Stimulated activated CD8-positive, alpha-beta memory T cell treated with anti-CD3 and anti-CD28 coated beads, Interleukin-12 subunit alpha, Interleukin-12 subunit beta, amount 100 ng/mL, for 4 hours (primary cell): ENCODE data around the gene IGSF23.
"Not testable (repeated sequence)": the region's sequence is repeated elsewhere in the genome, so short reads cannot be mapped to it uniquely, and the experiment has no call there.

Experiments
- DNase-seq: peaks from one replicate; pipeline ENCODE4 v3.0.0-alpha.2; 2020; ENCODE audit warnings: low read depth

The IGSF23 gene

DNA sequence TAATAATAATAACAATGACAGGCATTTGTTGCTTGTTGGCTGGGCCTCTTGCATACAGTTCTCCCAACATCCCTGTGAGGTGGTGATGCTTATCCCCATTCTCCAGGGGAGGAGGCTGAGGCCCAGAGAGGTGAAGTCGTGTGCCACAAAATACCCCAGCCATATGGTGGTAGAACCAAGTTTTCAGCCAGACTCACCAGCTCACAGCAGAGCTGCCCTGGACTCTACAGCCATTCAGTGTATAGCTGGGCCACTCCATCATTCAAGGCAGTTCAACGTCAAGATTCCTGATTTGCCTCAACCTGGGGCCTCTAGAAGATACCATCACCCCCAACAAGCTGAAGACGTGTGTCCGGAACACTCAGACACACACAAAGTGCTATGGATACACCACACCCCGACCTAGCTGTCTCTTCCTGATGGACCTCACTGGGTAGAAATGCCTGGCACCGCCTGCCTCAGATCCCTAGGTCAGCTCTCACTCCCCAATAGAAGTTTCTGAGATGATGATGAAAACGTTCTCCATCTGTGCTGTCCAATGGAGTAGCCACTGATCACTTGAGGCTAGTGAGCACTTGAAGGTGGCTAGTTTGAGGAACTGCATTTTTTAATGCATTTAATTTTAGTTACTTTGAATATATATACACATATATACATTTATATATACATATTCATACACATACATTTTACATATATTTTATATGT is 53.6 kb downstream of the IGSF23 start:
- no peak for DNase-seq

- no peak for DNase-seq
Observed at GRCh38 chr19:44668985-44669764, 55.8 kb downstream of the IGSF23 start.

DNA sequence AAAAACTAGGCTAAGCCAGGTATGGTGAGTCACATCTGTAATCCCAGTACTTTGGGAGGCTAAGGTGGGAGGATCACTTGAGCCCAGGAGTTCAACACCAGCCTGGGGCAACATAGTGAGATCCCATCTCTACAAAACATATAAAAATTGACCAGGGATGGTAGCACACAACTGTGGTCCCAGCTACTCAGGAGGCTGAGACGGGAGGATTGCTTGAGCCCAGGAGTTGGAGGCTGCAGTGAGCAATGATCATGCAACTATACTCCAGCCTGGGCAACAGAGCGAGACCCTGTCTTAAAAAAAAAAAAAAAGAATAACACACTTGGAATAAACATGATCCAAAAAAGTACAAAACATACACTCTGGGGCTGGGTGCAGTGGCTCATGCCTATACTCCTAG is 56.7 kb downstream of the IGSF23 start:
- not testable (repeated sequence) for DNase-seq

DNA sequence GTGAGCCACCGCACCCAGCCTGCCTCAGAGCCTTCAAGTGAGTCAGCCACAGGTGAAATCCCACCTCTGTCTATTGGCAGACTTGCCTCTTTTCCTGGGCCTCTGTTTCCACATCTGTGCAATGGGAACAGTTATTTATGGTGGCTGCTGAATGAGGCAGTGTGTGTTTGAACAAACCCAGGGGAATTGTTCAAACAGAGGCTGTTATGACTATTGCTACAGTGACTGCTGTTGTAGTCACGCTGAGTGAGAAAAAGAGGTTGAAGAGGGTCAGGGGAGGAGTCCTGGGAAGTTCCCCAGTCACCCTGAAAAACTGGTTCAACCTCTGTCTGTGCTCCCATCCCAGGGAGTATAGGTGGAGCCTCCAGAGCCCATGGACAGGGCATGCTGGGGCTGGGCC is 58.0 kb downstream of the IGSF23 start, which contains the start of gene CEACAM19:
CEACAM19 (plus strand) TSS at position 83 of the 400 bp plus-strand sequence. CDS start 450 bp downstream, outside the sequence.
- no peak for DNase-seq

GRCh38 chr19:44672226-44672625 is 58.9 kb downstream of the IGSF23 start:
- DNase-seq: no peak

DNA sequence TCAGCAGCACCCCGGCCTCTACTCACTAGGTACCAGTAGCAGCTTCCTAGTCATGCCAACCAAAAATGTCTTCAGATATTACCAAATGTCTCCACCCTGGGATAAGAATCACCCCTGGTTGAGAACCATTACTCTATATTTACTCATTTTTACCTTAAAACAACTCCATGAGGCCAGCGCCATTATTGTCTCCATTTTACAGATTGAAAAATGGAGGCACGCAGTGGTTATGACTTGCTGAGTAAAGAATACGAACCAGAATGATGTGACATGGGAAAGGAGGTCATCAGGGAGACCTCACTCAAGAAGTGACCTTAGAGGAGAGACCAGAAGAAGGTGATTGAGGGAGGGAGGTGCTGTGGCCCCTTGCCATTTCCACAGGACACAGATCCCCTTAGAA is 60.1 kb downstream of the IGSF23 start:
- no peak for DNase-seq

- DNase-seq: no peak
Observed at GRCh38 chr19:44675521-44675920, 62.2 kb downstream of the IGSF23 start.

DNA sequence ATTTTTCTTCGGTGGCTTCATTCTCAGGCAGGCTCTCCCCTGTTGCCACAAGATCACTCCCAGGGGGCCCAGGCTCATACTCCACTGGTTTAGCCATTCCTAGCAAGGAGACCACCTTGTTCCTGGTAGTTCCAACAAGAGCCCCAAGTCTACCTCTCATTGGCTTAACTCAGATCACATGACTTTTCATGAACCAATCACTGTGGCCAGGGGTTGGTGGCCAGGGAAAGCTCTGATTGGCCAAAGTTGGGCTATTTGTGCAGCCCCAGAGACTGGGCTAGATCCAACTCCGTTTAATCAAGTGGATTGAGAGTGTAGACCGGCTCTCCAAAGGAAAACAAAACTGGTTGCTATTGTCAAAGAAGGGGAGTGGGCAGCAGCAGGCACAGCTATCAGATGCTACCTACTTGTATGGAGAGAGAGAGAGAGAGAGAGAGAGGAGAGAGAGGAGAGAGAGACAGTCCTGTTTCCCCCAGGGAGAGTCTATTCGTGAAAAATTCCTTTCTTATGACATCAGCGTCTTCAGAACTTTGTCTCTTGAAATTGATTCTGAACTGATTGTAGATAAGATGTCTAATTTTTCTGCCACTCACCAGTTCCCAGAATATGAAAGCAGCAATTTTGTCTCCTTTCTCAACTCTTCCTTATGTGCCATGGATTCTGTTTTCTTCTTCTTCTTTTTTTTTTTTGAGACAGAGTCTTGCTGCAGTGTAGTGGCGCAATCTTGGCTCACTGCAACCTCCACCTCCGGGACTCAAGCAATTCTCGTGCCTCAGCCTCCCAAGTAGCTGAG is 63.9 kb downstream of the IGSF23 start:
- DNase-seq: no peak

GRCh38 chr19:44680536-44680935 is 67.2 kb downstream of the IGSF23 start:
- DNase-seq: no peak

DNA sequence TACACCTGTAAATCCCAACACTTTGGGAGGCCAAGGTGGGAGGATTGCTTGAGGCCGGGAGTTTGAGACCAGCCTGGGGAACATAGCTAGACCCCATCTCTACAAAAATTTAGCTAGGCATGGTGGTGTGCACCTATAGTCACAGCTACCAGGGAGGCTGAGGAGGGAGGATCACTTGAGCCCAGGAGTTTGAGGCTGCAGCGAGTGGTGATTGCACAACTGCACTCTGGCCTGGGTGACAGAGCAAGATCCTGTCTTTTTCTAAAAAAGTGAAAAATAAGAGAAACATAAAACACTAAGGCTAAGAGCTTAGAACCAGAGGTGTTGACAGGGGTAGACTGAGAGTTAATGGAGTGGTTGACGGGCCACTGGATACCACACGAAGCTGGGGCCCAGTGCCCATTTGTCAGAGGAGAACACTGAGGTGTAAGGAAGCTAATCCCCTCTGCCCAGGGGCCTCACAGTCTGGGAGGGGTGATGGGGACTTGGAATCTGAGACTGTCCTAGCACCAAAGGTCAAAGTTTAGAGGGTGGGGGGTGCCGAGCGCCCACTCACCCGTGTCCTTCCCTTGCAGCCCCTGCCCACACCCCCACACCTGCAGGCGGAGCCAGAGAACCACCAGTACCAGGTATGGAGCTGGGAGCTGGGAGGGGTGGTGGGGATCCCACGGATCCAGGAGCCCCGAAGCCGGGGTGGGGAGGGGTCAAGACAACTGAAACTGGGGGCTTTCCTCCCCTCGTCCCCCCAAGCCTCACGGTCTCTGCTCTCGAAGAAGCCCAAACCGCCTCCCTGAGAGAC is 68.8 kb downstream of the IGSF23 start:
- DNase-seq: no peak

DNA sequence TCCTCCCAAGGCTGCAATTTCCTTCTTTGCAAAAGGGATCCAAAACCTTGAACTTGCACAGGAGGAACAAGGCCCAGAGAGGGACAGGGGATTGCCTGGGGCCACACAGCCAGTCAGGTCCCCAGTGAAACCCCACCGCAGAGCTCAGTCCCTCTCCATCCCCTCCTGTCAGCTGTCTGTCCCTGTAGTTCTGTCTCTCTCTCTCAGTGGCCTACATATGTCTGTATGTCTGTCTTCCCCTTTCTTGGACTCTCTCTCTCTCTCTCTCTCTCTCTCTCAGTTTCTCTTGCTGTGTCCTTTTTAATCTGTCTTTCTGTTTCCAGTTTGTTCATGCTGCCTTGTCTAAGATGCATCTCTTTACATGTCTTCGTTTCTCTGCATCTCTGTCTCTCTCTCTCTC is 69.4 kb downstream of the IGSF23 start:
- DNase-seq: no peak

DNA sequence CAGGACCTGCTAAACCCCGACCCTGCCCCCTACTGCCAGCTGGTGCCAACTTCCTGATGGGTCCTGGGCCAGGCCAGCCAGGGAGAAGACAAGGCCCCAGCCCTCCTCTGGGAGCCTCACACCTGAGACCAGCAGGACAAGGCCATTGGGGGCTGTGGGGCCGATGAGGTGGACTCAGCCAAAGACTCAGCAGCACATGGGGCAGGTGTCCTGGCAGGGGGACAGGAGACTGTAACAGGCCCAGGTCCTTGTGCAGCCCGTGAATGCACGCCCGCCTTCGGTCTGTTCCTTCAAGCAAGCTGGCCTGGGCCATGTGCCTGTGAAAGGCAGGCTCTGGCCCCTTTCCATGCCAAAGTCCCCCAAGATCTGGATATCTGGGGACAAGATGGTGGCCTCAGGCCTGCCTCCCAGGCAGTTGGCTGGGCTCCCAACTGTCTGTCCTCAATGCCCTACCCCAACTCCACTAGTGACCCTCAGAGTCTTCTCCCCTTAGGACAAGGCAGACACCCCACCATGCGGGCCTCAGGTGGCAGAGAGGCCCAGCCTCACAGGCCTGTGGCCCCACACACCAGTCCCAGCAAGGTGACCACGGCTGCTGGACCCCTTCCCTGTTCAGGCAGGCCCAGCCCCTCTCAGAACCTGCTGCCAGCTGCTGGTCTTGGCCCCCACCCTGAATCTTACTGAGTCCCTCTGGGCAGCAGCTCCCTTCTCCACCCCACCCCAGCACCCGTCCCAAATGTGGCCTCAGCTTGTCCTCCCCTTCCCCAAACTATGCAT is 70.3 kb downstream of the IGSF23 start:
- no peak for DNase-seq

GRCh38 chr19:44684396-44684795 is 71.0 kb downstream of the IGSF23 start:
- DNase-seq: not testable (repeated sequence)

DNA sequence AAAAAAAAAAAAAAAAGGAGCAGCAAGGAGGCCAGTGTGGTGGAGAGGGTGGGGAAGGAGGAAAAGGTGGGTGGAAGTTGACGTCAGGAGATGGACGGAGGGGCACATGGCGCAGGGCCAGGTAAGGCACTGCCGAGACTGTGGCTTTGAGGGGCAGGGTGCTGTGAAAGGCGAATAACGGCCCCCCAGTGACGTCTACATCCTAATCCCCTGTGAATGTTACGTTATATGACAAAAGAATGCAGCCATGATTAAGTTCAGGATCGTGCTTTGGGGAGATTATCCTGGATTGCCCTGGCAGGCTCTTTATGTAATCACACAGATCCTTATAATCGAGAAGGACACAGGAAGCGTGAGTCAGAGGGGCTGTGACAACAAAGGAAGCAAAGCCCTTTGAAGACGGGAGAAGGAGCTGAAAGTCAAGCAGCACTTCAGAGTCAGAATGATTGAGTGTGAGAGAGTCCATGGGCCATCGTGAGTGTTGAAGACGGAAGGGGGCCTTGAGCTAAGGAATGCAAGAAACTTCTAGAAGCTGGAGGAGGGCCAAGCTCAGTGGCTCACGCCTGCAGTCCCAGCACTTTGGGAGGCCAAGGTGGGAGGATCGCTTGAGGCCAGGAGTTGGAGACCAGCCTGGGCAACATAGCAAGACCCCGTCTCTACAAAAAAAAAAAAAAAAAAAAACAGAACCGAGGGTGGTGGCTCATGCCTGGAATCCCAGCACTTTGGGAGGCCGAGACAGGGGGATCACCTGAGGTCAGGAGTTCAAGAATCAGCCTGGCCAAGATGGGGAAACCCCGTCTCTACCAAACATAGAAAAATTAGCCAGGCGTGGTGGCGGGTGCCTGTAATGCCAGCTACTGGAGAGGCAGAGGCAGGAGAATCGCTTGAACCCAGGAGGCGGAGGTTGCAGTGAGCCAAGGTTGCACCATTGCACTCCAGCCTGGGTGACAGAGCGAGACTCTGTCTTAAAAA is 71.8 kb downstream of the IGSF23 start:
- DNase-seq: no peak

DNA sequence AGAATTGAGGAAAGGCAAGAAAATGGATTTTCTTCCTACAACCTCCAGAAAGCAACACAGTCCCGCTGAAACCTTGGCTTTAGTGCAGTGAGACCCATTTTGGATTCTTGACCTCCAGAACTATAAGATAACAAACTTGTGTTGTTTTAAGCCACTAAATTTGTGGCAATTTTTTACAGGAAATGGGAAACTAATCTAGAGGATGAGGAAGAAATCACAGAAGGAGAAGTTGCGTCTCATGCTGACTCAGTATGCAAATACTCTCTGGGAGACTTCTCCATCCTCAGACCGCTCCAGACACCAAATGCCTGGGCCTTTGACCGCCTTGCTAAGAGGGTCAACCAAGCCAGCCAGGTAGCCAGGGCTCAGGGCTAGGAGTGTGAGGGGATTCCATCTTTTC is 72.5 kb downstream of the IGSF23 start:
- DNase-seq: no peak
